Epithelial cell of esophagus (primary cell): ENCODE data around the gene LRAT.

ENCODE experiments used
- DNase-seq: peaks from one replicate; pipeline ENCODE4 v3.0.0; 2010; ENCODE audit warnings: low read depth
- H3K4me3 ChIP-seq: 2 replicates; pipeline ENCODE4 v1.5.1; 2011; ENCODE audit warnings: mild to moderate bottlenecking, low read length, control low read depth
- TF ChIP-seq, protein P1 (sequence below): IDR thresholded peaks from 2 replicates; pipeline ENCODE4 v1.5.1; 2011; ENCODE audit warnings: low read depth, mild to moderate bottlenecking, low read length, control low read depth, inconsistent platforms; ENCODE audit not compliant: insufficient read depth; ENCODE audit errors: missing control alignments

LRAT gene

DNA sequence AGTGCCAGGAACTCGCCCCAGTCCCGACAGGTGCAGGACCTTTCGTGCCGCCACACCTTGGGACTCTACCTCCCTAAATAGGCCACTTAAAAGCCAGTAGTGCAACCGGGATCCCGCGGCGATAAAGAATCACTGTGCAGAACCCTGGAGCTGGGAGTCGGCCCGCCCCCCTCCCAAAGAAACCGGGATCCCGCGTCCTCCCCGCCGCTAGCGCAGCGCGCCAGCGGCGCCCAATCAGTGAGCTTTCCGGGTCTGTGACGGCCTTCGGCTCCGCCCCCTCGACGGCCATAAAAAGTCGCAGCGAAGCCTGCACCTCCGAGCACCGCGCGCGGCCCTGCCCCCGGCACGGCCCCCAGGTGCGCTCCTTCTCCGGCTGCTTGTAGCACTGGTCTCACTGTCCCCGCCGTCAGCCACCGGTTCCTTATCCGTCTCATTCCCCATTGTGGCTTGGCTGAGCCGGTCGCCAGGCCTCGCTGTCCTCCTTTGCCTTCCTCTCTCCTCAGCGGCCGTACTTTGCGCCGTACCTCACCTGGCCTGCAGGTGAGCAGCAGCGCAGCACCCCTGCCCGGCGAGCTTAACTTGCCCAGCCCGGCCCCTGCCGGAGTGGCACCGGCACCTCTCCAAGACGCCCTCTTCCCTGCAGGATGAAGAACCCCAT lies at the start of gene LRAT:
Gene LRAT (plus strand): TSS at position 318 of the 658 bp plus-strand sequence. CDS start 327 bp downstream, at position 645.
- DNase-seq: peak; percentile 77
- TF ChIP-seq, protein P1, sequence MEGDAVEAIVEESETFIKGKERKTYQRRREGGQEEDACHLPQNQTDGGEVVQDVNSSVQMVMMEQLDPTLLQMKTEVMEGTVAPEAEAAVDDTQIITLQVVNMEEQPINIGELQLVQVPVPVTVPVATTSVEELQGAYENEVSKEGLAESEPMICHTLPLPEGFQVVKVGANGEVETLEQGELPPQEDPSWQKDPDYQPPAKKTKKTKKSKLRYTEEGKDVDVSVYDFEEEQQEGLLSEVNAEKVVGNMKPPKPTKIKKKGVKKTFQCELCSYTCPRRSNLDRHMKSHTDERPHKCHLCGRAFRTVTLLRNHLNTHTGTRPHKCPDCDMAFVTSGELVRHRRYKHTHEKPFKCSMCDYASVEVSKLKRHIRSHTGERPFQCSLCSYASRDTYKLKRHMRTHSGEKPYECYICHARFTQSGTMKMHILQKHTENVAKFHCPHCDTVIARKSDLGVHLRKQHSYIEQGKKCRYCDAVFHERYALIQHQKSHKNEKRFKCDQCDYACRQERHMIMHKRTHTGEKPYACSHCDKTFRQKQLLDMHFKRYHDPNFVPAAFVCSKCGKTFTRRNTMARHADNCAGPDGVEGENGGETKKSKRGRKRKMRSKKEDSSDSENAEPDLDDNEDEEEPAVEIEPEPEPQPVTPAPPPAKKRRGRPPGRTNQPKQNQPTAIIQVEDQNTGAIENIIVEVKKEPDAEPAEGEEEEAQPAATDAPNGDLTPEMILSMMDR: peak; percentile 60

DNA sequence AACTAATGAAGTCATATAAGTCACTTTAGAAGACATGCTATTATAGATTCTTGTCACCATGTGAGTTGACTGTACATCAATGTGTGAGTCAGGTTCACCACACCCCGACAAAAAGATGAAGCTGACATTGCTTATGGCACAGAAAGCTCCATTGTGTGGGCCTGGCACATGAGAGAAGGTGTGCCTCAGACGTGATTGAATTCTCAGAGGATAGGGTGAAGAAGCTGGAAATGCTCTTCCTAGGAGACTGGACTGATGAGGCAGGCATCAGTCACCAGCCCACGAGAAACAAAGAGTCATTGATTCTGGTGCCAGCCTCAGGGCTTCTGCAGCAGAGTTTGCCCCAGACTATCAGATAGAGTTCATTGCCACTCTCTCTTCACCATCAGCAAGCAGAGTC lies 35.9 kb upstream of the LRAT start:
- TF ChIP-seq, protein P1: no peak
- peak; percentile 85 for DNase-seq
- no peak overlapping the region for H3K4me3 ChIP-seq

More for the DNA sequence above, at the start of gene LRAT:
- peak within 1 kb of the TSS; percentile 70 for H3K4me3 ChIP-seq

DNA sequence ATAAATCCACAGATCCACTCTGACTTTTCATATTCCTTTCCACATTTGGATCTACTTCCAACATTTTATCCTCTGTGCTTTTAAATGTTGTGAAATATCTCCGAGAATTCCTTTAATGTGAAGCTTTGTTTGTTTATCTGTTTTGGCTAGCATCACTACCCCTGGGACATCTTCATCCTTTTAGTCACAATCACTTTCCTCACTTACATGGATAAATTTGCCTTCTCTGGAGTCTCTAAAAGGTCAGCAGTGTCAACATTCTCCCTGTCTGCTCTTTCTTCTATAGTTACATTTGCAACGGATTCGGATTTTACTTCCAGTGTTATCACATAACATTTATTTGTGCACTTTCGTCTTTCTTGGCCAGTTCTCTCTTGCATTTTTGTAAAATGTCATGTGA lies 34.2 kb upstream of the LRAT start:
- no peak for DNase-seq
- H3K4me3 ChIP-seq: no peak overlapping the region
- TF ChIP-seq, protein P1: no peak

DNA sequence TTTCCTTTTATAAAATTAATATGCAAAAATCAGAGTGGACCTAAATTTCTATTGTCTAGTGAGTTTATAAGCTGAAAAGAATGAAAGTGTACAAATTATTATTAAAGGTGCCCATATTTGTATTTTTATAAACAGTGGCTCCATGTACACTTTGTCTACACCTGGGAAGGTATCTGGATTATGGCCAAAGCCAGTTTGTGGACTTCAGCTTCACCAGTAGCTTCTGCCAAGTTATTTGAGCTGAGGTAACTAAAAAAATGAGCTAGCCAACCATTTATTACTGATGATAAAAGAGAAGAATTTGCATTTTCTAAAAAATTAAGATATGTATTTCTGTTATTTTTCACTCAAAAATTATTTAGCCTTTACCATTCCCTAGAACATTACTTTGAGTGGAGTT lies 32.3 kb upstream of the LRAT start:
- TF ChIP-seq, protein P1: no peak
- H3K4me3 ChIP-seq: no peak overlapping the region
- DNase-seq: no peak

DNA sequence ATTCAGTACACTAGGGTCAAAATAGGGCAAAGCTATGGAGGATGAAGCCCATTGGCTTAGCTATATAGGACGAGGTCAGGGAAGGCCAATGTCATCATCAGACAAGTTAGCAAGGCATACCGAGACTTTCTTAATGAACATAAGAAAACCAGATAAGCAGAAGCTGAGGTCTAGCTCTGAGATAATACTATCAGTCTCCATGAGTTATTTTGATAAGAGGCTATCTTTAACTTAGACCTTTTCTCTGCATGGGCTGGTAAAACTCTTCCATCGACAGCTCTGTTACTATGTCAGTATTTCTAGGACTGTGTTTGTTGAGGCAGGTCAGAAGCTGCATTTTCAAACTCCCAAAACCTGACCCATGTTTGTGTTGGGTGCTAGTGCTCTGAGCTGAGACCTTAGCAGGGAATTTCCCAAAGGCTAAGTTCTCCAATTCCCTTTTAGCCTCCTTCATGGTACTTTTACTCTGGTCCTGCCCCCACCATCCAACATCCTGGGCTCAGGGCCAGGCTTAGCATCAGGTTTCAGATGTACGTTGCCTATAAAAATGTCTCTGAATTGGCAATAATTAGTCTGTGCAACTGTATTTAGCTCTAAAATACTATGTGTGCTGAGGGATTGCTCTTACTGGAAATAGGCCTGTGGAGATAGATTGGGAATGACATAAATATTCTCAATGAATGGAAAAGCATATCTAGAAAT lies 29.3 kb upstream of the LRAT start:
- TF ChIP-seq, protein P1: no peak
- no peak overlapping the region for H3K4me3 ChIP-seq
- DNase-seq: no peak

- H3K4me3 ChIP-seq: no peak overlapping the region
- peak; percentile 84 for DNase-seq
- TF ChIP-seq, protein P1: no peak
Observed at GRCh38 chr4:154719087-154719486, 24.7 kb upstream of the LRAT start.
